HEK293 (cell line): ENCODE data around the gene TMEM247.

ENCODE experiments used
- KLF16 ChIP-seq: fragments of 450-650 bp; formaldehyde crosslinking; IDR thresholded peaks from 2 replicates; pipeline ENCODE4 v1.5.1; 2017; ENCODE audit warnings: missing biosample characterization, missing genetic modification characterization
- MZF1 ChIP-seq: fragments of 450-650 bp; formaldehyde crosslinking; IDR thresholded peaks from 2 replicates; pipeline ENCODE4 v1.5.1; 2017; ENCODE audit warnings: missing biosample characterization, missing genetic modification characterization, borderline replicate concordance
- PATZ1 ChIP-seq: fragments of 450-650 bp; formaldehyde crosslinking; IDR thresholded peaks from 2 replicates; pipeline ENCODE4 v1.5.1; 2016; ENCODE audit warnings: missing biosample characterization, missing genetic modification characterization
- PRDM2 ChIP-seq: fragments of 450-650 bp; formaldehyde crosslinking; IDR thresholded peaks from 2 replicates; pipeline ENCODE4 v1.5.1; 2016; ENCODE audit warnings: missing biosample characterization, missing genetic modification characterization, borderline replicate concordance
- SALL2 ChIP-seq: fragments of 450-650 bp; formaldehyde crosslinking; IDR thresholded peaks from 2 replicates; pipeline ENCODE4 v1.5.0; 2017; ENCODE audit warnings: missing biosample characterization, mild to moderate bottlenecking, missing genetic modification characterization, borderline replicate concordance
- SP2 ChIP-seq: fragments of 450-650 bp; formaldehyde crosslinking; IDR thresholded peaks from 2 replicates; pipeline ENCODE4 v1.5.1; 2016; ENCODE audit warnings: missing biosample characterization, missing genetic modification characterization
- SP3 ChIP-seq: fragments of 450-650 bp; formaldehyde crosslinking; IDR thresholded peaks from 2 replicates; pipeline ENCODE4 v1.5.1; 2016; ENCODE audit warnings: missing biosample characterization, missing genetic modification characterization
- YY1 ChIP-seq: fragments of 450-650 bp; formaldehyde crosslinking; IDR thresholded peaks from 2 replicates; pipeline ENCODE4 v1.5.1; 2018; ENCODE audit warnings: missing biosample characterization, missing genetic modification characterization
- ZBTB26 ChIP-seq: fragments of 450-650 bp; formaldehyde crosslinking; optimal IDR thresholded peaks from 2 replicates; pipeline ENCODE3; 2016; ENCODE audit warnings: missing biosample characterization, mild to moderate bottlenecking, missing genetic modification characterization
- ZBTB48 ChIP-seq: fragments of 450-650 bp; formaldehyde crosslinking; IDR thresholded peaks from 2 replicates; pipeline ENCODE4 v1.5.1; 2016; ENCODE audit warnings: missing biosample characterization, missing genetic modification characterization
- ZFP3 ChIP-seq: fragments of 450-650 bp; formaldehyde crosslinking; IDR thresholded peaks from 2 replicates; pipeline ENCODE4 v1.5.1; 2016; ENCODE audit warnings: low read depth, missing biosample characterization, missing genetic modification characterization
- ZIC2 ChIP-seq: fragments of 450-650 bp; formaldehyde crosslinking; IDR thresholded peaks from 2 replicates; pipeline ENCODE4 v1.5.1; 2016; ENCODE audit warnings: missing biosample characterization, missing genetic modification characterization
- ZNF175 ChIP-seq: fragments of 450-650 bp; formaldehyde crosslinking; IDR thresholded peaks from 2 replicates; pipeline ENCODE4 v1.5.1; 2016; ENCODE audit warnings: missing biosample characterization, missing genetic modification characterization
- ZNF184 ChIP-seq: fragments of 450-650 bp; IDR thresholded peaks from 2 replicates; pipeline ENCODE4 v1.5.1; 2018; ENCODE audit warnings: missing biosample characterization, mild to moderate bottlenecking, missing genetic modification characterization
- ZNF292 ChIP-seq: fragments of 450-650 bp; formaldehyde crosslinking; IDR thresholded peaks from 2 replicates; pipeline ENCODE4 v1.5.1; 2016; ENCODE audit warnings: low read depth, missing biosample characterization, missing genetic modification characterization, borderline replicate concordance
- ZNF324 ChIP-seq: fragments of 450-650 bp; formaldehyde crosslinking; IDR thresholded peaks from 2 replicates; pipeline ENCODE4 v1.5.1; 2016; ENCODE audit warnings: missing biosample characterization, missing genetic modification characterization
- ZNF362 ChIP-seq: fragments of 450-650 bp; formaldehyde crosslinking; IDR thresholded peaks from 2 replicates; pipeline ENCODE4 v1.5.1; 2016; ENCODE audit warnings: missing biosample characterization, missing genetic modification characterization
- ZNF366 ChIP-seq: fragments of 450-650 bp; formaldehyde crosslinking; conservative IDR thresholded peaks from 2 replicates; pipeline ENCODE4 v1.5.1; 2016; ENCODE audit warnings: missing biosample characterization, missing genetic modification characterization
- ZNF37A ChIP-seq: fragments of 450-650 bp; IDR thresholded peaks from 2 replicates; pipeline ENCODE4 v1.5.1; 2018; ENCODE audit warnings: missing biosample characterization, missing genetic modification characterization
- ZNF473 ChIP-seq: fragments of 450-650 bp; formaldehyde crosslinking; IDR thresholded peaks from 2 replicates; pipeline ENCODE4 v1.5.1; 2017; ENCODE audit warnings: missing biosample characterization, missing genetic modification characterization
- ZNF488 ChIP-seq: fragments of 450-650 bp; formaldehyde crosslinking; IDR thresholded peaks from 2 replicates; pipeline ENCODE4 v1.5.1; 2016; ENCODE audit warnings: missing biosample characterization, missing genetic modification characterization
- ZNF510 ChIP-seq: fragments of 450-650 bp; formaldehyde crosslinking; IDR thresholded peaks from 2 replicates; pipeline ENCODE4 v1.5.1; 2018; ENCODE audit warnings: mild to moderate bottlenecking, missing genetic modification characterization, missing biosample characterization; ENCODE audit not compliant: insufficient replicate concordance
- ZNF530 ChIP-seq: fragments of 450-650 bp; formaldehyde crosslinking; IDR thresholded peaks from 2 replicates; pipeline ENCODE4 v1.5.1; 2016; ENCODE audit warnings: low read depth, missing biosample characterization, missing genetic modification characterization
- ZNF558 ChIP-seq: fragments of 450-650 bp; formaldehyde crosslinking; IDR thresholded peaks from 2 replicates; pipeline ENCODE4 v1.5.1; 2016; ENCODE audit warnings: missing biosample characterization, missing genetic modification characterization
- ZNF580 ChIP-seq: fragments of 450-650 bp; formaldehyde crosslinking; IDR thresholded peaks from 2 replicates; pipeline ENCODE4 v1.5.1; 2016; ENCODE audit warnings: missing biosample characterization, missing genetic modification characterization
- ZNF585B ChIP-seq: fragments of 450-650 bp; formaldehyde crosslinking; IDR thresholded peaks from 2 replicates; pipeline ENCODE4 v1.5.1; 2016; ENCODE audit warnings: missing biosample characterization, missing genetic modification characterization
- ZNF660 ChIP-seq: fragments of 450-650 bp; IDR thresholded peaks from 2 replicates; pipeline ENCODE4 v1.5.1; 2018; ENCODE audit warnings: missing biosample characterization, mild to moderate bottlenecking, missing genetic modification characterization
- ZNF707 ChIP-seq: fragments of 450-650 bp; formaldehyde crosslinking; IDR thresholded peaks from 2 replicates; pipeline ENCODE4 v1.5.1; 2016; ENCODE audit warnings: missing biosample characterization, missing genetic modification characterization

Gene TMEM247

GRCh38 chr2:46481198-46482193 lies 2.1 kb downstream of the TMEM247 start (continued):
- TF ChIP-seq ZNF530 (tag by site-specific recombination) (no peak), ZNF362 (tag by site-specific recombination) (peak; percentile 95), KLF16 (tag by site-specific recombination) (peak; percentile 68; the same call in 1 of the 2 replicates), ZNF37A (tag by site-specific recombination) (0 out of 2 replicates have a peak, but pooled peaks have one; percentile 18), ZNF510 (tag by site-specific recombination) (no peak), ZNF175 (tag by site-specific recombination) (no peak), ZNF660 (tag by site-specific recombination) (peak; percentile 91), MZF1 (no peak), YY1 (tag by site-specific recombination) (no peak), ZNF707 (tag by site-specific recombination) (no peak), ZNF488 (tag by site-specific recombination) (peak; percentile 89), SP3 (tag by site-specific recombination) (peak; percentile 67), ZNF580 (tag by site-specific recombination) (peak; percentile 95), ZNF324 (peak; percentile 88; the same call in 1 of the 2 replicates), ZNF292 (tag by site-specific recombination) (no peak), ZNF585B (tag by site-specific recombination) (no peak), ZNF184 (tag by site-specific recombination) (peak; percentile 79), ZBTB26 (tag by site-specific recombination) (no peak), PRDM2 (tag by site-specific recombination) (no peak), ZBTB48 (tag by site-specific recombination) (no peak), ZNF366 (peak; percentile 99), PATZ1 (tag by site-specific recombination) (peak; percentile 59), SALL2 (tag by site-specific recombination) (no peak), ZNF473 (tag by site-specific recombination) (peak; percentile 21; the same call in 1 of the 2 replicates), ZFP3 (no peak), ZNF558 (peak; percentile 89), SP2 (tag by site-specific recombination) (peak; percentile 40; the same call in 1 of the 2 replicates), ZIC2 (no peak)
